ENCODE measurements around the gene MYO18B. TPM values are rescaled to one million over a fixed set of nuclear protein-coding genes. Genes with fewer than 3 reads are reported as not detected.
A peak's percentile ranks its signal among the peaks of the same experiment; 100 is the strongest.

The MYO18B gene

DNA sequence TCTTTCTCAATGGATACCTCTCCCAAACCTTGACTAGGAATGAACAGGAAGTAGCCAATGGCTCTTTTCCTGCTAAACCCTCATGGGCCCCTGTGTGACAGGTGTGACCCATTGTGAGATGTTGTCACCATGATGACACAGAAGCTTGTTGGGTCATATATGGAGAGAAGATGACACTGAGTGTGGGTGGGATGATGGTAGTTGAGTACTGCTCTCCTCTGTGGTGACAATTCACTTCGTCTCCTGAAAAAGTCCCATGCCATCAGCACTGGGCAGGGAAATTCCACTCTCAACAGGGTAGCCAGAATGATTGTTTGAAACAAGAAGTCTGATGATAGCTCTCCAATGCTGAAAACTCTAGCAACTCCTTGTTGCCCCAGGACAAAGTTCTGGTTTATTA lies 333.3 kb downstream of the MYO18B start:
- WGBS, 2 donors (ENCODE audit: extremely low coverage in 2 of 2, insufficient read length in 2 of 2, insufficient replicate concordance in 1 of 2), result no CpG with 5 or more reads among the region's 1 CpG
- Histone ChIP-seq H2BK120ac (ENCODE audit: low read depth, low read length) (no peak overlapping the region), H3K36me3 (replicated peaks in 1 of 2; ENCODE audit: control insufficient read depth in 2 of 2, insufficient read depth in 2 of 2, low read length in 2 of 2) (no peaks in the 10 kb centered on the region)

DNA sequence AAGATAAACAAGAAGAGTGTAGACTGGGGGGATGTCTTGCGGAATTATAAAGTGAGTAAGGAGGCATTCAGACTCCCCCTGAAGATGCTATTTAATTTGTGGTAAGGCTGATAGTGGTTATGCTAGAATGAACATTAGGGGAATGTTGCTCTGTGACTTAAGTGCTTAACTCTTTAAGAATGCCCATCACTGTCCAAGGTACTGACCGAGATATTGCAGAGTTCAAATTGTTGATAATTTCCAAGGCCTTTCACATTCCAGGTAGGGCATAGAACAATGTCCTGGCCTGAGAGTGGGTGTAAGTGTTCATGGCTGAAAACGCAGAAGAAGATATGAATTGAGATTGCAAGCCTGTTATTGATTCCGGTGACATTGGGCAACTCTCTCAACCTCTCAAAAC lies 337.0 kb downstream of the MYO18B start:
- Histone ChIP-seq H2BK120ac (ENCODE audit: low read depth, low read length) (no peak overlapping the region), H3K27me3 (ENCODE audit: control insufficient read depth in 3 of 3, insufficient read depth in 3 of 3, low read depth in 1 of 3, low read length in 3 of 3) (no peaks in the 10 kb centered on the region), H3K14ac (ENCODE audit: low read length) (no peak overlapping the region), H3K23ac (ENCODE audit: low read depth, low read length, poor library complexity) (no peak overlapping the region), H2AFZ (ENCODE audit: low read length) (no peak overlapping the region), H2BK12ac (ENCODE audit: low read length) (no peak overlapping the region), H3K79me1 (ENCODE audit: low read depth, low read length) (no peaks in the 10 kb centered on the region), H3K4ac (ENCODE audit: low read length) (no peak overlapping the region), H2BK5ac (ENCODE audit: low read length) (no peak overlapping the region), H4K91ac (ENCODE audit: low read depth, low read length, poor library complexity) (no peak overlapping the region), H3K18ac (ENCODE audit: low read length) (no peak overlapping the region), H3K36me3 (replicated peaks in 1 of 2; ENCODE audit: control insufficient read depth in 2 of 2, insufficient read depth in 2 of 2, low read length in 2 of 2) (no peaks in the 10 kb centered on the region), H3K4me1 (ENCODE audit: control insufficient read depth in 2 of 2, insufficient read depth in 1 of 2, low read depth in 1 of 2, low read length in 2 of 2) (no peaks in the 10 kb centered on the region), H4K8ac (ENCODE audit: low read depth, low read length) (no peak overlapping the region), H2BK15ac (ENCODE audit: low read length) (no peak overlapping the region), H3K4me3 (ENCODE audit: low read length in 2 of 2) (no peak overlapping the region), H3K27ac (replicated peaks; ENCODE audit: low read length) (no peak overlapping the region), H3K9ac (ENCODE audit: low read depth, low read length, poor library complexity) (no peak overlapping the region), H3K4me2 (ENCODE audit: insufficient read depth, low read length, poor library complexity, severe bottlenecking) (no peak overlapping the region), H3K9me3 (replicated peaks in 1 of 2; ENCODE audit: control insufficient read depth in 2 of 2, insufficient read depth in 1 of 2, low read depth in 1 of 2, low read length in 2 of 2) (no peaks in the 10 kb centered on the region), H2AK5ac (ENCODE audit: low read depth, low read length) (no peak overlapping the region)
- DNase-seq (ENCODE audit: low spot score), result peak; percentile 36
- WGBS, 2 donors (ENCODE audit: extremely low coverage in 2 of 2, insufficient read length in 2 of 2, insufficient replicate concordance in 1 of 2), result no CpG with 5 or more reads among the region's 4 CpGs

More for the DNA sequence above, 333.3 kb downstream of the MYO18B start:
- H3K4me3 ChIP-seq (ENCODE audit: low read length in 2 of 2), result no peak overlapping the region
- no peak overlapping the region for H3K4me2 ChIP-seq (ENCODE audit: insufficient read depth, low read length, poor library complexity, severe bottlenecking)
- H2AK5ac ChIP-seq (ENCODE audit: low read depth, low read length), result no peak overlapping the region
- H4K91ac ChIP-seq (ENCODE audit: low read depth, low read length, poor library complexity), result no peak overlapping the region
- no peak for DNase-seq (ENCODE audit: low spot score)
- H3K4me1 ChIP-seq (ENCODE audit: control insufficient read depth in 2 of 2, insufficient read depth in 1 of 2, low read depth in 1 of 2, low read length in 2 of 2), result no peaks in the 10 kb centered on the region
- no peak overlapping the region for H2BK12ac ChIP-seq (ENCODE audit: low read length)
- no peak overlapping the region for H3K4ac ChIP-seq (ENCODE audit: low read length)
- H2AFZ ChIP-seq (ENCODE audit: low read length), result no peak overlapping the region
- no peak overlapping the region for H3K18ac ChIP-seq (ENCODE audit: low read length)
- H3K23ac ChIP-seq (ENCODE audit: low read depth, low read length, poor library complexity), result no peak overlapping the region
- H3K27ac ChIP-seq (replicated peaks; ENCODE audit: low read length), result no peak overlapping the region
- no peaks in the 10 kb centered on the region for H3K27me3 ChIP-seq (ENCODE audit: control insufficient read depth in 3 of 3, insufficient read depth in 3 of 3, low read depth in 1 of 3, low read length in 3 of 3)
- H2BK15ac ChIP-seq (ENCODE audit: low read length), result no peak overlapping the region
- no peaks in the 10 kb centered on the region for H3K79me1 ChIP-seq (ENCODE audit: low read depth, low read length)
- H3K9me3 ChIP-seq (replicated peaks in 1 of 2; ENCODE audit: control insufficient read depth in 2 of 2, insufficient read depth in 1 of 2, low read depth in 1 of 2, low read length in 2 of 2), result no peaks in the 10 kb centered on the region
- no peak overlapping the region for H4K8ac ChIP-seq (ENCODE audit: low read depth, low read length)
- H3K9ac ChIP-seq (ENCODE audit: low read depth, low read length, poor library complexity), result no peak overlapping the region
- no peak overlapping the region for H2BK5ac ChIP-seq (ENCODE audit: low read length)
- H3K14ac ChIP-seq (ENCODE audit: low read length), result no peak overlapping the region

Small RNA genes within 50 kb of the gene (small RNA-seq; reads per million reads assigned to genes)
- gene RN7SKP169 (ENCODE audit: insufficient read depth) (not detected), gene RNA5SP494 (ENCODE audit: insufficient read depth) (not detected), gene Z98949.2 (ENCODE audit: insufficient read depth) (not detected)

Data from neuronal stem cell (in vitro differentiated cells).